GM19023 (cell line): ENCODE measurements around the gene SMARCD3.

Source experiments
- ATAC-seq: cut with Tn5 transposase; IDR thresholded peaks from one replicate; pipeline ENCODE4 v1.9.1; 2021; ENCODE audit warnings: mild to moderate bottlenecking, moderate library complexity; ENCODE audit not compliant: unreplicated experiment

SMARCD3 gene

DNA sequence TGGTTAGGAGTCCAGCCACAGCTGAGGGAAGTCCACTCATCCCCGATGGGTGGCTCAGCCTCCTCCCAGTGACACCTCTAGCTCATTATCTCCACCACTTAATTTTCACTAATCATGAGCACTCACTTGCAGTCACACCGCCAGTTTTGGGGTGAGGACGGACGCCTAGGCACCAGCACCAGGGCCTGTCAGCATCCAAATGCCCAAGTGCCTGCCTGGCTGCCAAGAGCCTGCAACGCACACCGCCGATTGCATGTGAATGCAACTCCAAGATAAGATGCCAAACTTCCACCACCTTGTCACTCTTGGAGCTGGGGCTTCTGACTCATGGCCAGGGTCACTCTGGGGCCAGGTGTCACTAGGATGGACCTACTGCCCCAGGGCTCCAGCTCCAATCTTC, 24.4 kb upstream of the SMARCD3 start:
- ATAC-seq = no peak

DNA sequence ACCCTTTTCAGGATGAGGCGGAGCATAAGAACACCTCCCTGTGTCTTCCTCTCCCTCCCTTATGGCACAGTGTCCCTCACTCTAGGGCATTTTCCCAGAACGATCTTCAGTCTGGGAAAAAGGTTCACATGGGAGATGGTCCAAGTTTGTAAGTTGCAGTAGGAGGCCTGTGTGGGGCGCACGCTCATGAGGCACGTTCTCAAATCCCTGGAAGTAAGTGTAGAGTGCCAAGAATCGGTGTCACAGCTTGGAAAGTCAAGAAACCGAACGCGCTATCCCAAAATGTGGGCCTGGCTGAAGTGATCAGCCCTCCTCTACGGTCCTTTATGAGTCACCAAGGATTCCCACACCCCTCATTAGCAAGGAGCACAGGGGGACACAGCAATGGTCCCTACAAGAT, 23.9 kb upstream of the SMARCD3 start:
- ATAC-seq = no peak

GRCh38 chr7:151271699-151272355, 23.3 kb upstream of the SMARCD3 start:
- ATAC-seq = no peak

DNA sequence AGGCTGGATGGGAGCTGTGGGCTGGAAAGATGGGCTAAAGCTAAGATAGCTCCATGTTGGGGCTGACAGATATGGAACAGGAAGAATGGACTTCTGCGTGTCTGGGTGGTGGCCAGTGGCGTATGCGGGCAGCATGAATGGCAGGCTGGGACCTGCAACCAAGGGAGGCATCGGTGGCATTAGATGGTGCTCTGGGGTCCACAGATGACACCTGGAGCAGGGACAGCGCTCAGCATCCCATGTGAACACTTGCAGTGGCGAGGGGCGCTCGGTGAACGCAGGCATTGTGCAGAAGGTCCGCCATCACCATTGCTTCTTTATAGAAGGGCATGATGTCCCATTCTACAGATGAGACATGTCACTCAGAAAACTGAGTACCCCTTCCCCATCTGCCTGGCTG, 21.0 kb upstream of the SMARCD3 start:
- no peak for ATAC-seq

- no peak for ATAC-seq
Measured at GRCh38 chr7:151265351-151265931, 16.9 kb upstream of the SMARCD3 start.

DNA sequence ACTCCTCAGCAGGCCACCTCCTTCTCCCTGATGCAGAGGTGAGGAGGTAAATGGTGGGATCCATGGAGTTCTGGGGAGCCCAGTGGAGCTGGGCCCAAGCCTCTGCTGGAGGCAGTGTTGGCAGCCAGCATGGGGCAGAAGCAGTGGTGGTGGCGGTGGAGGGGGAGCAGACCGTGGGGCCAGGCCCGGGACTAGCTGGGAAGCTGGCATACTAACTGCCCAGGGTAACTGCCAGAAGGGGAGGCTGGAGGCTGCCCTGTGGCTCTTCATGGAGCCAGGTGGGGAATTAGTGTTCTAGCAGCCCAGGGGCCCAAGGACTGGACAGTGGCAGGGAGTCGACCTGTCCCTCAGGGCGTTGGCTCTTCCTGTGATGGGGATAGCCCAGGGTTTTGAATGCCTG, 16.1 kb upstream of the SMARCD3 start:
- no peak for ATAC-seq

GRCh38 chr7:151261529-151261928, 13.0 kb upstream of the SMARCD3 start:
- no peak for ATAC-seq

DNA sequence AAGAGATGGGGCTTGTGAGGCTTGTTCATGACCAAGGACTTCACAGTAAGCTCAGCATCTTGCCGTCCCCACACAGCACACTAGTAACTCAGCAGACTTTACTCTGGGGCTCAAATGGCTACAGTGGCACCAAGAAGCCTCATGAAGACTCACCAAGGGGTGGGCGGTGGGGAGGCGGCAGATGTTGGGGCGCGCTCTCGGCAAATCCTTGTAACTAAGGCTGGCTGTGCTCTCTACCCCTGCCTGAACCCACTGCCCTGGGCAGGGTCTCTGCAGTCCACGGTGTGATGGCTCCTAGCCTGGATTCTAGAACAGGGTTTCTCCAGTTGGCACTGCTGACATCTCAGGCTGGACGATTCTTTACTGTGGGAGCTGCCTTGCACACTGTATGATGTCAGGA, 12.4 kb upstream of the SMARCD3 start:
- no peak for ATAC-seq

- no peak for ATAC-seq
Measured at GRCh38 chr7:151260471-151260870, 12.0 kb upstream of the SMARCD3 start.

DNA sequence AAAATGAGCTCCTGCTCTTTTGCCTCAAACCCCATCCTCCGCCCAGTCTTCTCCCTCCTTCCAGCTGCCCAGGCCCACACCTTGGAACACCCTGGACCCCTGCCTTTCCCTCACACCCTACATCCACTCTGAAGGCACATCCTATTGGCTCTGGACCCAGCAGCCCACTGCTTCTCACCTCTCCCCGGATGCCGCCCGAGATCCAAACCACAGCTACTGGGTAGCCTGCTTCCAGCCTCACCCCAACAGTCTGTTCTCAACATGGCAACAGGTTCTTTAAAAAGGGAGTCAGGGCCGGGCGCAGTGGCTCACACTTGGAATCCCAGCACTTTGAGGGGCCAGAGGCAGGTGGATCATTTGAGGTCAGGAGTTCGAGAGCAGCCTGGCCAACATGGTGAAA, 9.5 kb upstream of the SMARCD3 start:
- no peak for ATAC-seq

GRCh38 chr7:151256410-151257045, 8.0 kb upstream of the SMARCD3 start:
- no peak for ATAC-seq

DNA sequence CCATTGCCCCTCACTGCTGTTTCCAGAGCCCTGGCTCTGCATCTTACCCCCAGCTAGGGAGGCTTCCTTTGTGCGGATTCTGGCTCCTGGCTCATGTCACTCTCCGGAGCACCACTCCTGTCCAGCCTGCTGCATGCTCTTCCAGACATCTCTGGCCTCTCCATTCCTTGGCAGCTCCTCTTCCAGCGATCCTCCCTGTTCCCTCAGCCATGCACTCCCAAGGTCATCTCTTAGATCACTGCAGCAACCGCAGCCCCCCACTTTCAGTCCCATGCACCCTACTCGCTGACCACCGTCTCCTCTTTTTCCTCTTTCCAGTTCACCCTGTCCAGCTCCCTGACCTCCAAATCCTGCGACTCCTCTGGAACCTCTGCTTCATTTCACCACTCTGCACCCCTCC, 6.9 kb upstream of the SMARCD3 start:
- ATAC-seq = no peak

DNA sequence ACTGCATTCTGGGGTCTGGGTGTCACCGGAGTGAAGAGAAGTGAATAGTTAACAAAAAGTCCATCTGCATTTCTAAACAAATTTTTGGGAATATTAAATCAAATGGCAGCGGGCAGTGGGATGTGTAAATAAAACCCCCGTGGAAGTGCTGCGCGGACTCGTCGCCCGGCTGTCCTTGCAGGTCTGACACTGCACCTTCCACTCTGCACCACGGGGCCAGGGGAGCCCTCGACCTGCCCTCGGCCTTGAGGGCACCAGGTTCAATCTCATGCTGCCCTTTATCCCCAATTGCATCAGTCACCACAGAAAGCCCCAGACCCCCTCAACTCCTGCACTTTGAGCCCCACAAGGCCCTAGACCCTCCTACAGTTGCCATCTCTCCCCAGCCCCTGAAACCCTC, 6.4 kb upstream of the SMARCD3 start:
- no peak for ATAC-seq

GRCh38 chr7:151254316-151254715, 5.8 kb upstream of the SMARCD3 start:
- no peak for ATAC-seq

DNA sequence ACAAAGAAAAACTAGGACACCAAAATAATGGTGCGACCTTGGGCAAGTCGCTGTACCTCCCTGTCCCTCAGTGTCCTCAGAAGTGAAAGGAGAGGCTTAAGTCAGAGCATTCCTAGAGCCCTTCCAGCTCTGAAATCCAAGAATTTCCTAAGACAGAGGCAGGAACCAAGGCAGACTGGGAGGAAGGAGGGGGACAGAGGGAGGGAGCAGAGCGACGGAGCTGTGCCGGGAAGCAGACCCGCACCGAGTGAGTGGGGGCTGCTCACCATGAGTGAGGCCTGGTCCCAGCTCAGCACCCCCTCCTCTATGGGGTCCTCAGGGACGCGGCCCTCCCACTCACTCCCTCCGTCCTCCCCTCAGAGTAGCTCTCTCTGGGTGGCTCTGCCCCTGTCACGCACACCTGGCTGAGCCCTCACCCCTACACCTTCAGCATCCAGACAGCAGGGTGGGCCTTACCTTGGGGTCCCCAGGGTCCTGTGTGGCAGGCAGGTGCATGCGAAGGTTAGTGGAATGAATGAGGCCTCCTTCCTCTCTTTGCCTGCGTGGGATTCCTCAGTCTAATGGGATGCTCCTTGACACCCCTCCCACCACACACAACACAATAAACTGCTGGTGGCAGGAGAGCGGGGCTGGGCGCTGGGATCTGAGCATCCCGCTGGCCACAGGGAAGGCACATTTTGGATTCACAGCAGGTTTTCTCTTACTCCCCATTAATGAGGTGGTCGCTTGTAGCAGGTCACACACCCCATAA, 4.6 kb upstream of the SMARCD3 start:
- ATAC-seq = no peak

DNA sequence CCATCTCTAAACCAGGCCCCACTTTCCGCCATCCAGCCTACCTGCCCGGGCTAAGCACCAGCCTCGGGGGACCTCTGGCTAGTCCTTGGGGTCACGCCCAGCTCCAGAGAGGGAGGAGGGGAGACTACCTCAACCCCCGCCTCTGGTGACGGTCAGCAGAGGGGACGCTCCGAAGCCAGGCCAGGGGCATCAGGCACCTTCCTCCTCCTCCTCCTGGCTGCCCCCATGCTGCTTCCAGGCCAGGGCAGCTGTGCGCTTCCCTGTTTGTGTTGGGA, 4.0 kb upstream of the SMARCD3 start:
- ATAC-seq = no peak

DNA sequence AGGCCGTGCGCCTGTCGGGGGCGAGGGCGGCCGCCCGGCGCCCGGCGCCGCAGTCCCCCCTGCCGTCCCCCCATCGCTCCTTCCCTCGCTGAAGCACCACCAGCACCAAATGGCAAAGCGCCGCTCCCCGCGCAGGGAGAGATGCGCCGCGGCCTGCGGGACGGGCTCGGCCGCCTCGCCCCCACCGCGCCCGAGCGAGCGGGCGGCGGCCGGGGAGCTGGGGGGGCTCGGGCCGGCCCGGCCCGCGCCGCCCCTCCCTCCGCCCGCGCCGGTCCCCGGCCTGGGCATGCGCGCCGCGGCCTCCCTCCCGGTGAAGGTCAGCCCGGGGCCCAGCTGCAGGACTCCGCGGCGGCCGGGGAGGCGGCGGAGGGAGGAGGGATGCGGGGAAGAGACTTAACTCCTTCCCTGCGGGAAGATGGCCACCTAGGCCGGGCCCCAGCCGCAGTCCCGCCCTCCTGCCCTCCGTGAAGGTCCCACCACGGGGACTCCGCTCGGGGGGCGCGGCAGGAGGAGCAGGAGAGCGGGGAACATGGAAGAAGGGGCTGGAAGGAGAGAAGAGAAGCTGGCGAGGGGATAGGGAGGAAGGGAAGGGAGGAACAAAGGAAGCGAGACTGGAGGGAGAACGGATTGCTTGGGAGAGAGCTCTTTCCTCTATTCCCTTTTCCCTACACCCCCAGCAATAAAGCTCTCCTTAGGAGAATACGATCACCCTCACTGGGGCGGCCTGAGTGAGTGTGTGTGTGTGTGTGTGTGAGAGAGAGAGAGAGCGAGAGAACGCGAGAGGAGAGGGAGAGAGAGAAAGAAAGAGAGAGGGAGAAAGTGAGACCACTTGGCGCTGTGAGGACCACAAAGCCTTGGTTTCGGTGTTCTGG, 3.4 kb upstream of the SMARCD3 start:
- no peak for ATAC-seq

GRCh38 chr7:151251328-151251688, 2.8 kb upstream of the SMARCD3 start:
- no peak for ATAC-seq

DNA sequence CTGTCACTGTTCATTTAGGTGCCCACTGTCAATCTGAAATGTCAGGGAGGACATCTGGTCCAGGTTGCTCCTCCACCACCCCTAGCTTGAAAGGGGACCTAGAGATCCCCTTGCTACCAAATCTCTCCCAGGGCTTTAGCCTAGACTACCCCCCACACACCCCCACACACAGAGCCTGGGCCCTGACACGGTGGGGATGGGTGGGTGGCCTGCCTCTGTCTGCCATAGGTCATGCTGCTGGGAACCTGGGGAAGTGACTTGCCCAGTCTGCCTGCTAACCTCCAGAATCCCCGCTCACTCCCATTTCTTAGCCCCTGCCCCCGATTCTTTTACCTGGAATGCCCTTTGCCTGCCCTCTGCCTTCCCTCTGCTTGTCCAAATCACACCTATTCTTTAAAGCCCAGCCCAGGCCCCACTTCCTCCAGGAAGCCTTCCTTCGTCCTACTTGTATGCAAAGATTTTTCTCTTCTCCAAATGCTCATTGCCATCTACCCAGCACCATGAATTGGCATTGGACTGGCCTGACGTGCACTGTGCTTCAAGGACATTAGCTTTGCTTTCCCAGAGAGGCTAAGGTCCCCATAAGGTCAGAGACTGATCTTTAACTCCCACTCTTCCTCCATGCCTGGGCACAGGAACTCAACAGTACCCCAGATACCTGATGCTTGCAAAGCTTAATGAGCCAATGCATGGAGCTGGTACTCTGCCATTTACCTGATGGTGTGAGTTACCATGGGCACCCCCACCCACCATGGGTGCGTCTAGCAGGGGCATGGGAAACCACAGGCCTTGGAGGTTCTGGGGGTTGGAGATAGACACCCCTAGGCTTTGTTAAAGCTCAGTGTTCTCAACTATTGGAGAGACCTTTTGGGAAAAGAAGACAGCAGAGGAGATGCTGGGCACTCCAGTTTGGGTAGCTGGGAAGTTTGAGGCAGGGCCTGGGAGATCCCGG, 2.0 kb upstream of the SMARCD3 start:
- no peak for ATAC-seq

DNA sequence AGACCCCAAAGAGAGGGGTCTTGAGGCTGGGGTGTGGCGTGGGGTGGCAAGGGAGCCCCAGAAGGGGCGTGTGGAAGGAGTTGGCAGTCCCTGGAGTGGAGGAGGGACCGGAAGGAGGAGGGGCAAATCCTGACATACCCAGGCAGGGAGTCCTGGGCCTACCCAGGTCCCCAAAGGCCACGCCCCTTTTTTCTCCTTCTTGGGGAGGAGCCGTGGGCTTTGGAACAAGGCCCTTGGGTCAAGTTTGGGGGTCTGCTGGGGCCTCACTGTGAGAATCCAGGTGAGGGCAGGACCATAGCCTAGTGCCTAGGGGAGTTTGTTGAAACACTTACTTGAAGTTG, 1.2 kb upstream of the SMARCD3 start:
- ATAC-seq = no peak
